Spleen (tissue), 11 donors: Measurements from ENCODE around the gene ZNF362. TPM values are rescaled to one million over a fixed set of nuclear protein-coding genes. Genes with fewer than 3 reads are reported as not detected.

Experiments
- DNase-seq: peaks from one replicate; pipeline ENCODE4 v3.0.0-alpha.2; 2020
- H3K27ac ChIP-seq, 8 donors: fragments of 200-600 bp; sonication (generic) in 7 of 8; 1 replicate in 4 of 8; 2 replicates in 4 of 8; pipeline versions ENCODE4 v1.5.0 to v1.8.0; 2016 to 2021; ENCODE audit warnings: inconsistent platforms in 4 of 8, mild to moderate bottlenecking in 4 of 8, moderate library complexity in 1 of 8
- H3K27me3 ChIP-seq, 7 donors: fragments of 200-600 bp; sonication (generic) in 6 of 7; replicated peaks in 1 of 7; 1 replicate in 4 of 7; 2 replicates in 3 of 7; pipeline versions ENCODE4 v1.5.0 to v1.8.0; 2016 to 2021; ENCODE audit warnings: inconsistent platforms in 3 of 7, mild to moderate bottlenecking in 1 of 7
- H3K36me3 ChIP-seq, 6 donors: fragments of 200-600 bp; sonication (generic) in 5 of 6; 1 replicate in 4 of 6; 2 replicates in 2 of 6; pipeline versions ENCODE4 v1.5.0 to v1.8.0; 2016 to 2021; ENCODE audit warnings: inconsistent platforms in 2 of 6
- H3K4me1 ChIP-seq, 6 donors: fragments of 200-600 bp; sonication (generic) in 5 of 6; 1 replicate in 3 of 6; 2 replicates in 3 of 6; pipeline versions ENCODE4 v1.5.0 to v1.8.0; 2016 to 2021; ENCODE audit warnings: inconsistent platforms in 3 of 6
- H3K4me3 ChIP-seq, 8 donors: fragments of 200-600 bp; sonication (generic) in 7 of 8; 1 replicate in 4 of 8; 2 replicates in 4 of 8; pipeline versions ENCODE4 v1.5.0 to v1.8.0; 2016 to 2021; ENCODE audit warnings: inconsistent platforms in 4 of 8, mild to moderate bottlenecking in 4 of 8, moderate library complexity in 2 of 8
- H3K9me3 ChIP-seq, 8 donors: fragments of 200-600 bp; sonication (generic) in 7 of 8; 1 replicate in 4 of 8; 2 replicates in 4 of 8; pipeline versions ENCODE4 v1.5.0 to v1.8.0; 2016 to 2021; ENCODE audit warnings: inconsistent platforms in 4 of 8
- POLR2A ChIP-seq, 3 donors: fragments of 450-650 bp; IDR thresholded peaks; one replicate each; pipeline ENCODE4 v1.5.1; 2017; ENCODE audit warnings: antibody characterized with exemption in 3 of 3, mild to moderate bottlenecking in 1 of 3
- POLR2AphosphoS5 ChIP-seq, 3 donors: sonication (generic); formaldehyde crosslinking; IDR thresholded peaks; one replicate each; pipeline ENCODE4 v1.5.1; 2017; ENCODE audit warnings: antibody characterized with exemption in 3 of 3
- WGBS, 5 donors: extraction: QIAGEN DNeasy Blood & Tissue Kit in 3 of 5; methylation state at CpG; one replicate each; pipeline versions ENCODE4 v1.1.5 to v1.1.7; 2013 to 2018; 5-methylcytosine and 5-hydroxymethylcytosine counted together
- intact Hi-C: fragments of 100-400 bp; cut with DNase I; formaldehyde crosslinking; loops from one replicate; pipeline ENCODE4 v1.15.0; 2023; ENCODE audit warnings: low total_unique reads
- polyA plus RNA-seq, 3 donors: library from polyadenylated mRNA; stranded (reverse); fragments of 200-250 nt; gene quantifications; one replicate each; pipeline ENCODE4 v1.2.1, GENCODE V29; 2013
- total RNA-seq, 7 donors: library from RNA; depleted of rRNA in 3 of 7; stranded (reverse); fragments of >200 nt in 3 of 7; fragmentation: NEBNext Ultra II Directional in 4 of 7; extraction: Animal tissue kit (Norgen Biotek cat#: 25700) in 4 of 7; gene quantifications; one replicate each; pipeline versions ENCODE4 v1.1.0 to v1.2.1, GENCODE V29; 2016 to 2021
- TF ChIP-seq, protein P1 (sequence below), 11 experiments: fragments of 200-600 bp in 7 of 11; fragments of 450-650 bp in 4 of 11; sonication (generic) in 4 of 11; IDR thresholded peaks in 8 of 11; conservative IDR thresholded peaks in 3 of 11; 1 replicate in 7 of 11; 2 replicates in 4 of 11; pipeline versions ENCODE4 v1.4.0 to v1.8.0; 2016 to 2021; ENCODE audit warnings: antibody characterized with exemption in 11 of 11, inconsistent platforms in 4 of 11, mild to moderate bottlenecking in 1 of 11
- donor health status: healthy with polysubstance abuse.
- donor health status: DM: no; HTN: no; CAD: no; lungs with moderate emphysema.
- donor health status: DM: no; HTN: no; CAD: no.
- donor health status: Bipolar disorder and iron deficiency.
- donor health status: healthy.
- donor health status: DM: no; HTN: no; CAD: no.
- donor health status: DM: yes; HTN: yes; CAD: no.

ZNF362 gene
- total and polyA plus RNA-seq, 10 donors: 8.7 to 47.0 (median 24.8) TPM

DNA sequence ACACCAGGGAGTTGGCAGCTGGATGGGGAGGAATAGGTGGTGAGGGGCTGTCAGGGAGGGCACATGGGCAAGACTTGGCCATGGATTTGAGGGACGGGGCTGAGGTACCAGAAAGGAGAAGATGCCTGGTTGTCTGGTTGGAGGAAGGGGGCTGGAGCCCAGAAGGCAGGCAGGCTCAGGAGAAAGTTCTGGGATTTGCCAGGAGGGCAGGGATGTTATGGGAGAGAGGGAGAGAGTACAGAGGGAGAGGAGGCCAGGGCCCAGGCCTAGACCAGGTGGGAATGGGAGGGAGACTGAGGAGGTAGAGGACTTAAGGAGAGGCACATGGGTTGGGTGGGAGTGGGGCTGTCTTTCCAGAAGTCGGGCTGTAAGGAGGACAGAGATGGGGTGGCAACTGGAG is 60.3 kb downstream of the ZNF362 start:
- 78 to 90% (median 82%) methylated on average over 2 of the region's 2 CpGs for whole genome bisulfite sequencing, 5 donors
- Histone ChIP-seq H3K27me3 (no peaks in the 10 kb centered on the region), H3K4me1 (no peaks in the 10 kb centered on the region), H3K27ac (no peak overlapping the region), H3K9me3 (no peaks in the 10 kb centered on the region), H3K36me3 (peaks cover 0 to 6% (median 0%) of the 10 kb centered on the region in 6 donors), H3K4me3 (no peak overlapping the region)
- intact Hi-C loops: no loop called here
- TF ChIP-seq, protein P1, sequence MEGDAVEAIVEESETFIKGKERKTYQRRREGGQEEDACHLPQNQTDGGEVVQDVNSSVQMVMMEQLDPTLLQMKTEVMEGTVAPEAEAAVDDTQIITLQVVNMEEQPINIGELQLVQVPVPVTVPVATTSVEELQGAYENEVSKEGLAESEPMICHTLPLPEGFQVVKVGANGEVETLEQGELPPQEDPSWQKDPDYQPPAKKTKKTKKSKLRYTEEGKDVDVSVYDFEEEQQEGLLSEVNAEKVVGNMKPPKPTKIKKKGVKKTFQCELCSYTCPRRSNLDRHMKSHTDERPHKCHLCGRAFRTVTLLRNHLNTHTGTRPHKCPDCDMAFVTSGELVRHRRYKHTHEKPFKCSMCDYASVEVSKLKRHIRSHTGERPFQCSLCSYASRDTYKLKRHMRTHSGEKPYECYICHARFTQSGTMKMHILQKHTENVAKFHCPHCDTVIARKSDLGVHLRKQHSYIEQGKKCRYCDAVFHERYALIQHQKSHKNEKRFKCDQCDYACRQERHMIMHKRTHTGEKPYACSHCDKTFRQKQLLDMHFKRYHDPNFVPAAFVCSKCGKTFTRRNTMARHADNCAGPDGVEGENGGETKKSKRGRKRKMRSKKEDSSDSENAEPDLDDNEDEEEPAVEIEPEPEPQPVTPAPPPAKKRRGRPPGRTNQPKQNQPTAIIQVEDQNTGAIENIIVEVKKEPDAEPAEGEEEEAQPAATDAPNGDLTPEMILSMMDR (IDR thresholded peaks at IDR 0.05 in 8 of 11, conservative IDR thresholded peaks at IDR 0.05 in 3 of 11): no peak
- no peak for TF ChIP-seq POLR2A (IDR thresholded peaks at IDR 0.05)
- TF ChIP-seq POLR2AphosphoS5 (IDR thresholded peaks at IDR 0.05): no peak
- DNase-seq: peak; percentile 33

DNA sequence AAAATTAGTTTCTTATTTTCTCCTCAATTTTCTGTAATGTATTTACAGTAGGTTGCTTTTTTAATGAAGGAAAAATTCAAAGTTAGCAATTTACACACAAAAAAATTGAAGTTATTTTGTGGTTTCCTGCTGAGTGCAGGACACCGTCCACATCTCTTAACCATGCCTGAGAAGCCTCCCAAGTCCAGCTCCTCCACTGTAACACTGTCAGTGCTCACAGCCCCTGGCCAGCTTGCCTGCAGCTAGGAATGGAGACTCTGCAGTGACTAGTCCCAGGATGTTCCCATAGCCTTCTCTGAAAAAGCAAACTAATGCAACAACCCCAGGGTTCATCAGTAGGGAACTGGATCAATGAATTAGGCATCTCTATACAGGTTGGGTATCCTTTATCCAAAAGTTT is 61.1 kb downstream of the ZNF362 start:
- peaks cover 0 to 14% (median 0%) of the 10 kb centered on the region in 6 donors for H3K36me3 ChIP-seq
- no peak overlapping the region for H3K27ac ChIP-seq
- no peak overlapping the region for H3K4me3 ChIP-seq
- H3K27me3 ChIP-seq: no peaks in the 10 kb centered on the region
- peak; percentile 37 for DNase-seq
- TF ChIP-seq POLR2AphosphoS5 (IDR thresholded peaks at IDR 0.05): no peak
- no peak for TF ChIP-seq POLR2A (IDR thresholded peaks at IDR 0.05)
- H3K4me1 ChIP-seq: no peaks in the 10 kb centered on the region
- no peaks in the 10 kb centered on the region for H3K9me3 ChIP-seq
- intact Hi-C loops: no loop called here
- 5 to 33% (median 15%) methylated on average over 1 of the region's 1 CpG for WGBS, 5 donors

DNA sequence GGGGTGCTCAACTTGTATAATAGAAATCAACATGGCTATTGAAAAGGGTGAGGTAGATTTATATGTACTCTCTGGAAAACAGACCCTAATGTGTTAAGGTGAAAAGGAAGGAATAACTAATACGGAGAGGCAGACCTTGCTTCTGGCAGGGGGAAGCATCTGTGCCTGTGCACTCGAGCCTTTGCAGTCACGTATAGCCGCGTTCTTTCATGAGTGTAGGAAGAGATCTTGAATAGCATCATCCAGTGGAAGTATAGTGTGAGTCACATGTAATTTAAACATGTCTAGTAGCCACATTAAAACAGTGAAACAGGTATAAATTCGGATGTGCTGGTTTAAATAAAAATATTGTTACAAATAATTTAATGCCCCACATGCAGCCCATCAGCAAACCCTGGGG is 61.7 kb downstream of the ZNF362 start:
- intact Hi-C loops: no loop called here
- Histone ChIP-seq H3K27me3 (no peaks in the 10 kb centered on the region), H3K4me3 (no peak overlapping the region), H3K27ac (no peak overlapping the region), H3K36me3 (peaks cover 0 to 20% (median 5%) of the 10 kb centered on the region in 6 donors), H3K9me3 (no peaks in the 10 kb centered on the region), H3K4me1 (no peaks in the 10 kb centered on the region)
- 39 to 57% (median 53%) methylated on average over 6 of the region's 6 CpGs for WGBS, 5 donors
- DNase-seq: no peak
- TF ChIP-seq POLR2A (IDR thresholded peaks at IDR 0.05) (no peak), POLR2AphosphoS5 (IDR thresholded peaks at IDR 0.05) (no peak)
- TF ChIP-seq, protein P1 (IDR thresholded peaks at IDR 0.05 in 8 of 11, conservative IDR thresholded peaks at IDR 0.05 in 3 of 11): no peak

DNA sequence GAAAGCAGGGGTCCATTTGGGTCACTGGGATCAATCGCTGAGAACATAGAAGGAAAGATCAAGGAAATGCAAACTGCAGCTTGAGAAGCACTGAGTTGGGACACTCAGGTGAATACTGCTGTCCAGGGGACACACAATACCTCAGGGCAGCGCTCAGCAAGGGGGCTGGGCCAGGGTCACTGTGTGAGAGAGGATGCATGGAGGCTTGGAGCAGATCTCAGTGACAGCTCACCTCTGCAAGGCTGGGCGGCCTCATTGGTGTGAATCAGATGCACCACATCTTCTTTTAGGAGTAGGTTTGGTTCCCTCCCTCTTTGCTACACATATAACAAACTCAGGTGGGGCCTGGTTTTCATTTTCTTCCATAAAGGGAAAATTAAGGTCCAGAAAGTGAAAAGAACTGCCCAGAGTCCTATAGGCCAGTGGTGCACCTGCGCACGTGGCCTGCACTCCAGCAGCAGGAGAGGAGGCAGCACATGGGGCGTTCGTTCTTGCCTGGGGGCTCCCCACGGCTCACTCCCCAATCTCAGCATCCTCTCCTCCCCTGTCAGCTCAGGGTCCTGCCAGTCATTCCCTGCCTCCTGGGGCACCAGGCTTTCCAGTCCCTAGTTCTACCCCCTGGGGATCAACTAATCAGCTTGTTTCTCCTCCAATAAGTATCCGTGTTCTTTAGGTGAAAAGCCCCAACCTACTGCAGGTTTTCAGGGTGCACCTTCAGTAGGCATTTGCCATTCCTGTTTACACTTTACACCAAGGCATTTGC is 63.1 kb downstream of the ZNF362 start:
- intact Hi-C loops: no loop called here
- Histone ChIP-seq H3K27me3 (no peaks in the 10 kb centered on the region), H3K9me3 (no peaks in the 10 kb centered on the region), H3K27ac (peak overlapping the region in 1 of 8 donors; percentile 24), H3K4me3 (no peak overlapping the region), H3K36me3 (peaks cover 0 to 34% (median 19%) of the 10 kb centered on the region in 6 donors), H3K4me1 (peaks cover 0 to 3% (median 0%) of the 10 kb centered on the region in 6 donors)
- peak in 1 of 3 donors; percentile 27 for TF ChIP-seq POLR2AphosphoS5 (IDR thresholded peaks at IDR 0.05)
- TF ChIP-seq, protein P1 (IDR thresholded peaks at IDR 0.05 in 8 of 11, conservative IDR thresholded peaks at IDR 0.05 in 3 of 11): no peak
- DNase-seq: peak; percentile 55
- 89 to 95% (median 92%) methylated on average over 9 of the region's 9 CpGs for WGBS, 5 donors
